Neural progenitor cell (in vitro differentiated cells): ENCODE measurements around the gene SPDYE16.
"Not testable (repeated sequence)": the region's sequence is repeated elsewhere in the genome, so short reads cannot be mapped to it uniquely, and the experiment has no call there.

Experiments
- EZH2 ChIP-seq: fragments of 200-600 bp; sonication (generic); IDR thresholded peaks from 2 replicates; pipeline ENCODE4 v1.6.1; 2017; ENCODE audit warnings: antibody characterized with exemption, mild to moderate bottlenecking, moderate library complexity
- EZH2phosphoT487 ChIP-seq: fragments of 200-600 bp; sonication (generic); IDR thresholded peaks from 2 replicates; pipeline ENCODE4 v1.6.1; 2017; ENCODE audit warnings: antibody characterized with exemption
- TF ChIP-seq, protein P1 (sequence below): fragments of 200-600 bp; sonication (generic); IDR thresholded peaks from 2 replicates; pipeline ENCODE4 v1.5.1; 2017; ENCODE audit warnings: antibody characterized with exemption, mild to moderate bottlenecking

- not testable (repeated sequence) for TF ChIP-seq EZH2, EZH2phosphoT487
- TF ChIP-seq, protein P1, sequence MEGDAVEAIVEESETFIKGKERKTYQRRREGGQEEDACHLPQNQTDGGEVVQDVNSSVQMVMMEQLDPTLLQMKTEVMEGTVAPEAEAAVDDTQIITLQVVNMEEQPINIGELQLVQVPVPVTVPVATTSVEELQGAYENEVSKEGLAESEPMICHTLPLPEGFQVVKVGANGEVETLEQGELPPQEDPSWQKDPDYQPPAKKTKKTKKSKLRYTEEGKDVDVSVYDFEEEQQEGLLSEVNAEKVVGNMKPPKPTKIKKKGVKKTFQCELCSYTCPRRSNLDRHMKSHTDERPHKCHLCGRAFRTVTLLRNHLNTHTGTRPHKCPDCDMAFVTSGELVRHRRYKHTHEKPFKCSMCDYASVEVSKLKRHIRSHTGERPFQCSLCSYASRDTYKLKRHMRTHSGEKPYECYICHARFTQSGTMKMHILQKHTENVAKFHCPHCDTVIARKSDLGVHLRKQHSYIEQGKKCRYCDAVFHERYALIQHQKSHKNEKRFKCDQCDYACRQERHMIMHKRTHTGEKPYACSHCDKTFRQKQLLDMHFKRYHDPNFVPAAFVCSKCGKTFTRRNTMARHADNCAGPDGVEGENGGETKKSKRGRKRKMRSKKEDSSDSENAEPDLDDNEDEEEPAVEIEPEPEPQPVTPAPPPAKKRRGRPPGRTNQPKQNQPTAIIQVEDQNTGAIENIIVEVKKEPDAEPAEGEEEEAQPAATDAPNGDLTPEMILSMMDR: not testable (repeated sequence)
Observed at GRCh38 chr7:76499201-76499923, 43.7 kb downstream of the SPDYE16 start.
